ENCODE data around the gene ZNF143. TPM values are rescaled to one million over a fixed set of nuclear protein-coding genes. Genes with fewer than 3 reads are reported as not detected.

The ZNF143 gene
- total RNA-seq, 1 experiment from 2014 or later, result 19.0 TPM

- no TSS peak for BruUV-seq (replicated peaks)
- peak; percentile 99 for DNase-seq (ENCODE audit: unreplicated experiment)
- TF ChIP-seq CTCF (IDR thresholded peaks at IDR 0.05; ENCODE audit: unreplicated experiment), result no peak
- POLR2A ChIA-PET, result interaction anchor here (0.6 to 10.7 kb wide), 18 partner anchors 9 to 748 kb away, joined by 3 to 214 read pairs (median 4); partner anchors contain the start of genes SWAP70, WEE1 and ZNF143
- peaks cover 43% of the 10 kb centered on the region for H3K4me1 Mint-ChIP-seq (ENCODE audit: insufficient read depth, unreplicated experiment)
- H3K27ac Mint-ChIP-seq (ENCODE audit: low read depth, unreplicated experiment), result peak overlapping the region; percentile 100
- H3K27me3 Mint-ChIP-seq (ENCODE audit: insufficient read depth, unreplicated experiment), result no peaks in the 10 kb centered on the region
- H3K9me3 Mint-ChIP-seq (ENCODE audit: unreplicated experiment), result peaks cover 15% of the 10 kb centered on the region
- peaks cover 10% of the 10 kb centered on the region for H3K36me3 Mint-ChIP-seq (ENCODE audit: insufficient read depth, unreplicated experiment)
- CTCF ChIA-PET, result interaction anchor here (0.6 to 2.1 kb wide), 6 partner anchors 10 to 501 kb away, joined by 3 to 8 read pairs (median 6); no protein-coding TSS in a partner anchor
- intact Hi-C loops (cut with micrococcal nuclease), result no loop called here
- no peak overlapping the region for H3K4me3 Mint-ChIP-seq (ENCODE audit: unreplicated experiment)
These were observed 105.2 kb downstream of the ZNF143 start for GRCh38 chr11:9565822-9566560.

- TSS peak; percentile 63 for BruUV-seq (replicated peaks)
- Mint-ChIP-seq H3K9me3 (ENCODE audit: unreplicated experiment) (peaks cover 11% of the 10 kb centered on the region), H3K4me3 (ENCODE audit: unreplicated experiment) (no peak overlapping the region), H3K36me3 (ENCODE audit: insufficient read depth, unreplicated experiment) (peaks cover 10% of the 10 kb centered on the region), H3K4me1 (ENCODE audit: insufficient read depth, unreplicated experiment) (peaks cover 43% of the 10 kb centered on the region), H3K27me3 (ENCODE audit: insufficient read depth, unreplicated experiment) (no peaks in the 10 kb centered on the region), H3K27ac (ENCODE audit: low read depth, unreplicated experiment) (peak overlapping the region; percentile 100)
- ChIA-PET CTCF (interaction anchor here (0.6 to 2.1 kb wide), 7 partner anchors 9 to 502 kb away, joined by 3 to 8 read pairs (median 5); no protein-coding TSS in a partner anchor), POLR2A (interaction anchor here (0.6 to 10.7 kb wide), 16 partner anchors 10 to 748 kb away, joined by 3 to 214 read pairs (median 5); partner anchors contain the start of genes SWAP70, WEE1 and ZNF143)
- no peak for TF ChIP-seq CTCF (IDR thresholded peaks at IDR 0.05; ENCODE audit: unreplicated experiment)
- no peak for DNase-seq (ENCODE audit: unreplicated experiment)
- intact Hi-C loops (cut with micrococcal nuclease), result no loop called here
These were observed 105.8 kb downstream of the ZNF143 start for GRCh38 chr11:9566561-9567063.

- Mint-ChIP-seq H3K4me3 (ENCODE audit: unreplicated experiment) (no peak overlapping the region), H3K36me3 (ENCODE audit: insufficient read depth, unreplicated experiment) (peaks cover 10% of the 10 kb centered on the region), H3K9me3 (ENCODE audit: unreplicated experiment) (peaks cover 3% of the 10 kb centered on the region), H3K4me1 (ENCODE audit: insufficient read depth, unreplicated experiment) (peaks cover 39% of the 10 kb centered on the region), H3K27me3 (ENCODE audit: insufficient read depth, unreplicated experiment) (no peaks in the 10 kb centered on the region), H3K27ac (ENCODE audit: low read depth, unreplicated experiment) (peak overlapping the region; percentile 100)
- TF ChIP-seq CTCF (IDR thresholded peaks at IDR 0.05; ENCODE audit: unreplicated experiment), result no peak
- intact Hi-C loops (cut with micrococcal nuclease), result no loop called here
- DNase-seq (ENCODE audit: unreplicated experiment), result no peak
- ChIA-PET CTCF (interaction anchor here (0.7 to 2.1 kb wide), 5 partner anchors 8 to 180 kb away, joined by 3 to 8 read pairs (median 5); no protein-coding TSS in a partner anchor), POLR2A (interaction anchor here (0.9 to 10.7 kb wide), 12 partner anchors 9 to 739 kb away, joined by 3 to 214 read pairs (median 8); partner anchors contain the start of genes SWAP70, WEE1 and ZNF143)
- no TSS peak for BruUV-seq (replicated peaks)
These were observed 106.6 kb downstream of the ZNF143 start for GRCh38 chr11:9567401-9567800.
